ENCODE results near the gene PAPPA2. TPM values are rescaled to one million over a fixed set of nuclear protein-coding genes. Genes with fewer than 3 reads are reported as not detected.
"Not testable (repeated sequence)": the region's sequence is repeated elsewhere in the genome, so short reads cannot be mapped to it uniquely, and the experiment has no call there.

Gene PAPPA2
- total RNA-seq = under 1 TPM; 0.35 to 0.89 TPM
- long read RNA-seq, partial matches to known transcripts = 1 of 1 reads
- long read RNA-seq, other reads (novel, unspliced or antisense) = 0 of 1 reads

GRCh38 chr1:176462674-176463378 is at the start of gene PAPPA2:
PAPPA2 (plus strand) TSS chr1:176463175; CDS start chr1:176556323, 93,148 bp downstream.
- DNase-seq = no peak
- intact Hi-C loops (cut with DNase I) = no loop called here
- no peak for ATAC-seq

GRCh38 chr1:176416777-176417176 is 46.2 kb upstream of the PAPPA2 start:
- DNase-seq = no peak
- intact Hi-C loops (cut with DNase I) = no loop called here
- ATAC-seq = no peak

GRCh38 chr1:176419608-176420007 is 43.4 kb upstream of the PAPPA2 start:
- intact Hi-C loops (cut with DNase I); DNase-seq; ATAC-seq: not testable (repeated sequence)

GRCh38 chr1:176434234-176434633 is 28.7 kb upstream of the PAPPA2 start:
- ATAC-seq (no peak), DNase-seq (no peak)
- intact Hi-C loops (cut with DNase I) = no loop called here

- ATAC-seq (no peak), DNase-seq (no peak)
- intact Hi-C loops (cut with DNase I) = no loop called here
These were observed 26.7 kb upstream of the PAPPA2 start for GRCh38 chr1:176436251-176436650.

- intact Hi-C loops (cut with DNase I) = no loop called here
- DNase-seq = no peak
- no peak for ATAC-seq
These were observed 22.8 kb upstream of the PAPPA2 start for GRCh38 chr1:176440176-176440575.

GRCh38 chr1:176444286-176444685 is 18.7 kb upstream of the PAPPA2 start:
- DNase-seq (no peak), ATAC-seq (no peak)
- intact Hi-C loops (cut with DNase I) = no loop called here

GRCh38 chr1:176445402-176445801 is 17.6 kb upstream of the PAPPA2 start:
- no peak for DNase-seq
- intact Hi-C loops (cut with DNase I) = no loop called here
- ATAC-seq = no peak

- intact Hi-C loops (cut with DNase I) = no loop called here
- DNase-seq (no peak), ATAC-seq (no peak)
These were observed 14.6 kb upstream of the PAPPA2 start for GRCh38 chr1:176448340-176448739.

GRCh38 chr1:176450526-176450925 is 12.4 kb upstream of the PAPPA2 start:
- no peak for ATAC-seq
- DNase-seq = no peak
- intact Hi-C loops (cut with DNase I) = no loop called here

GRCh38 chr1:176451741-176452140 is 11.2 kb upstream of the PAPPA2 start:
- DNase-seq; ATAC-seq; intact Hi-C loops (cut with DNase I): not testable (repeated sequence)

- ATAC-seq (no peak), DNase-seq (no peak)
- intact Hi-C loops (cut with DNase I) = no loop called here
These were observed 6.2 kb upstream of the PAPPA2 start for GRCh38 chr1:176456795-176457194.

- intact Hi-C loops (cut with DNase I) = no loop called here
- ATAC-seq (no peak), DNase-seq (no peak)
These were observed 2.2 kb upstream of the PAPPA2 start for GRCh38 chr1:176460544-176461336.

- DNase-seq (no peak), ATAC-seq (no peak)
- intact Hi-C loops (cut with DNase I) = no loop called here
These were observed 1.4 kb upstream of the PAPPA2 start for GRCh38 chr1:176461576-176461975.

- intact Hi-C loops (cut with DNase I) = no loop called here
These were observed 3.5 kb downstream of the PAPPA2 start for GRCh38 chr1:176466514-176466913.

GRCh38 chr1:176469450-176470010 is 6.6 kb downstream of the PAPPA2 start:
- ATAC-seq = peak in 1 of 2 donors; percentile 38
- intact Hi-C loops (cut with DNase I) = no loop called here

More at GRCh38 chr1:176466514-176466913, 3.5 kb downstream of the PAPPA2 start:
- DNase-seq (no peak), ATAC-seq (no peak)

GRCh38 chr1:176471338-176472121 is 8.6 kb downstream of the PAPPA2 start:
- intact Hi-C loops (cut with DNase I) = no loop called here
- no peak for ATAC-seq
- no peak for DNase-seq

More at GRCh38 chr1:176469450-176470010, 6.6 kb downstream of the PAPPA2 start:
- DNase-seq = no peak

- DNase-seq = no peak
- no peak for ATAC-seq
These were observed 17.0 kb downstream of the PAPPA2 start for GRCh38 chr1:176479971-176480370.

GRCh38 chr1:176480750-176481149 is 17.8 kb downstream of the PAPPA2 start:
- ATAC-seq (no peak), DNase-seq (no peak)
- intact Hi-C loops (cut with DNase I) = no loop called here

More at GRCh38 chr1:176479971-176480370, 17.0 kb downstream of the PAPPA2 start:
- intact Hi-C loops (cut with DNase I) = no loop called here
